ENCODE data around the gene IFT57.
"Not testable (repeated sequence)": the region's sequence is repeated elsewhere in the genome, so short reads cannot be mapped to it uniquely, and the experiment has no call there.

Gene IFT57

GRCh38 chr3:108221911-108222852, at the start of gene IFT57:
Gene IFT57, minus strand, starts transcription at chr3:108222424. Its CDS starts 102 bp downstream, at chr3:108222322.
- DNase-seq = peak; percentile 96

- no peak for DNase-seq
Measured at GRCh38 chr3:108271626-108272025, 49.4 kb upstream of the IFT57 start.

- not testable (repeated sequence) for DNase-seq
Measured at GRCh38 chr3:108268235-108268634, 46.0 kb upstream of the IFT57 start.

- DNase-seq = not testable (repeated sequence)
Measured at GRCh38 chr3:108264534-108265298, 42.5 kb upstream of the IFT57 start.

- no peak for DNase-seq
Measured at GRCh38 chr3:108255131-108255530, 32.9 kb upstream of the IFT57 start.

GRCh38 chr3:108251844-108252243, 29.6 kb upstream of the IFT57 start:
- no peak for DNase-seq

GRCh38 chr3:108251265-108251664, 29.0 kb upstream of the IFT57 start:
- no peak for DNase-seq

- no peak for DNase-seq
Measured at GRCh38 chr3:108250626-108251025, 28.4 kb upstream of the IFT57 start.

GRCh38 chr3:108243243-108243642, 21.0 kb upstream of the IFT57 start:
- DNase-seq = no peak

GRCh38 chr3:108242776-108243175, 20.6 kb upstream of the IFT57 start:
- DNase-seq = no peak

- DNase-seq = no peak
Measured at GRCh38 chr3:108241721-108242120, 19.5 kb upstream of the IFT57 start.

GRCh38 chr3:108241146-108241545, 18.9 kb upstream of the IFT57 start:
- DNase-seq = no peak

- DNase-seq = no peak
Measured at GRCh38 chr3:108239082-108239481, 16.9 kb upstream of the IFT57 start.

GRCh38 chr3:108235290-108235689, 13.1 kb upstream of the IFT57 start:
- DNase-seq = no peak

- no peak for DNase-seq
Measured at GRCh38 chr3:108234387-108234957, 12.2 kb upstream of the IFT57 start.

GRCh38 chr3:108228286-108228685, 6.1 kb upstream of the IFT57 start:
- no peak for DNase-seq

GRCh38 chr3:108227131-108227530, 4.9 kb upstream of the IFT57 start:
- no peak for DNase-seq

- DNase-seq = no peak
Measured at GRCh38 chr3:108225221-108225620, 3.0 kb upstream of the IFT57 start.

GRCh38 chr3:108223928-108224327, 1.7 kb upstream of the IFT57 start:
- DNase-seq = no peak

GRCh38 chr3:108222853-108223565, 785 bp upstream of the IFT57 start:
- DNase-seq = no peak

GRCh38 chr3:108221393-108221792, 831 bp downstream of the IFT57 start:
- DNase-seq = no peak

- DNase-seq = no peak
Measured at GRCh38 chr3:108219336-108219735, 2.9 kb downstream of the IFT57 start.

GRCh38 chr3:108218811-108219210, 3.4 kb downstream of the IFT57 start:
- DNase-seq = no peak
